Measurements from ENCODE around the gene ABCF3.

Gene ABCF3

DNA sequence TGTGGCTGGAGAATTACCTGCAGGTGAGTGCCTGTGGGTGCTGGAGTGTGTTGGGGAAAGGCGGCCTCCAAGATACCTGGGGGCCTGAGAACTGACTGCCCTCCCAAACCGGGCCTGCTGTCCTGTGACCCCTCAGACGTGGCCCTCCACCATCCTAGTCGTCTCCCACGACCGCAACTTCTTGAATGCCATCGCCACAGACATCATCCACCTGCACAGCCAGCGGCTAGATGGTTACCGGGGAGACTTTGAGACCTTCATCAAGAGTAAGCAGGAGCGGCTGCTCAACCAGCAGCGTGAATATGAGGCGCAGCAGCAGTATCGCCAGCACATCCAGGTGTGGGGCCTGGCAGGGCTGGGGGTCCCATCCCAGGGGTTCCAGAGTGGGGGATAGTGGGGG is 3.4 kb downstream of the ABCF3 start:
- DNase-seq: no peak

DNA sequence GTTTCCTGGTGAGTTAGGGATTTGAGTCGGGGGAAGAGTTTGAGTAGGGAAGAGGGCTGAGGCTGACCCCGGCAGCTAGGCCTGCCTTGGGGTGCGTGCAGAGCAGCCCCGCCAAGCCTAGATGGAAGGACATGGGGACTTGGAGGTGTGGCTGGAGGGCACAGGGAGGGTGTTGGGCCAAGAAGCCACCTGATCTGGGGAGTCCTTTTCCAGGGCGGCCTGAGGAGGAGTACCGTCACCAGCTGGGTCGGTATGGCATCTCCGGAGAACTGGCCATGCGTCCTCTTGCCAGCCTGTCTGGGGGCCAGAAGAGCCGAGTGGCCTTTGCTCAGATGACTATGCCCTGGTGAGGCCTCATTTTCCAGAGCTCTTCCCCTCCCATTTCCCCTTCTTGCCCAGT is 6.9 kb downstream of the ABCF3 start:
- DNase-seq: no peak

DNA sequence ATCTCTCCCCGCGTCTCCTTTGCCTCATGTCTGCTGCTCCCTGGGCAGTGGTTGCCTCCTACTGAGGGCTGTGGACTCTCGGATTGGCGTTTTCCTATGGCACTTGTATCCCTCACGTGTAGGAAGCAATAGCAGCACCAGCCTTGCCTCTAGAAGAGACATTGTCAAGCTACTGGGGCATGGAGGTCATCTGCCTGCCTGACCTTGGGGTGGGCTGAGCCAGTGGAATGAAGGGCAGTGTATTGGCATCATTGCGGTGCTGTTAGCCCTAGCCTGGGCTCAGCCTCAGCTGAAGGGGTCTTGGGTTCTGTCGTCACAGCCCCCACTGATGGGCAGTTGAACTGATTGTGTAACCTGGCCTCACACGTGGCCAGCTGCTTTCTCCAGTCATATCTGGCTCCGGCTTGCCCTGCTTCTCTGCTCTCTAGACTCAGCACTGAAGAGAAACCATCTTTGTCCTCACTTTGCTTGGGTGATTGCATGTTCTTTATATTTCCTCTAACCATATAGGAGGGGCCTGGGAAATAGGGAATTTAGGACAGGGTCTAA is 8.1 kb downstream of the ABCF3 start:
- no peak for DNase-seq

DNA sequence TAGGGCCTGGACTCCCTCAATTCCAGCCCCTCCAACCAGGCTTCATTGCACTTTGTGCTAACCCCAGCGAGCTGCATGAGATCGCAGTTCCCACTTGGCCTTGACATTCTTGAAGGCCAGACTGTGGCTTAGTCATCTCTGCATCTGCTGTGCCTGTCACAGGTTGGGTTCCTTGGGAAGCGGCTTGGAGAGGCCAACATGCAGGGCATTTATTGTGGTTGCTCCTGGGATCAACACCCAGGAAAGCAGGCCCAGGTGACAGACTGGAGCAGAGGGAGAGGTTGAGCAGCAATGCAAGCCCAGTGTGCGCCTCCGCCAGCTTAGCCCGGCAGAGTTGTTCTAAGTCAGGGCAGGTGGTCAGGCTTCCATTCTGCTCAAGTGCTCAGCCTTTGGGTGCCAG is 10.5 kb downstream of the ABCF3 start:
- DNase-seq: no peak

DNA sequence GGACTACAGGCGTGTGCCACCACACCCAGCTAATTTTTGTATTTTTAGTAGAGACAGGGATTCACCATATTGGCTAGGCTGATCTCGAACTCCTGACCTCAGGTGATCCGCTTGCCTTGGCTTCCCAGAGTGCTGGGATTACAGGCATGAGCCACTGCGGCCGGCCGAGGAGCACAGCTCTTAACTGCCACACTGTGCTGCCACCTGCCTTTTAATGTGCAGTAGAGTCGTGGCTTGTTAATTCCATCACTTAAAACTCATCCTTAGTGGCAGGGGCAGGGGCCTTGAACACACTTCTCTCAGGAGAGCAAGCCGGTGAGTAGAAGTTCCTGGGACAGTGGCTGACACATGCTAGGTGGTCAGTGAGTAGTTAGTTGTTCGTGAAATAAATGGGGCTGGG is 12.5 kb downstream of the ABCF3 start:
- no peak for DNase-seq

DNA sequence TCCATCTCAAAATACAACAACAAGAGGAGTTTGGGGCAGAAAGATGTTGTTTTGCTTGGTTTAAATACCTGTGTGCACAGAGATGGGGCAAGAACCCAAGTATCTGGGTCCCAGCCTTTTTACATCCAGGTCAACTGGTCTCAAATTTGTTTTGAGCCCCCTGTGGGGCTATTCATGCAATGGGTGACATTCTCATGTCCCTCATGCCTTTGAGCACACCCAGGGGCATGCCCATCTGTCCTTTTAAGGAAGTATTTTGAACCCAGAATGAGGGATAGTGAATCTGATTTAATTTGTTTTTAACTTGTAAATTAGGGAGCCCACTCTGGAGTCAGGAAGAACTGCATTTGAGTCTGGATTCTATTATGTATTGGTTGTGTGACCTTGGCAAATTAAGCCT is 14.8 kb downstream of the ABCF3 start:
- no peak for DNase-seq

DNA sequence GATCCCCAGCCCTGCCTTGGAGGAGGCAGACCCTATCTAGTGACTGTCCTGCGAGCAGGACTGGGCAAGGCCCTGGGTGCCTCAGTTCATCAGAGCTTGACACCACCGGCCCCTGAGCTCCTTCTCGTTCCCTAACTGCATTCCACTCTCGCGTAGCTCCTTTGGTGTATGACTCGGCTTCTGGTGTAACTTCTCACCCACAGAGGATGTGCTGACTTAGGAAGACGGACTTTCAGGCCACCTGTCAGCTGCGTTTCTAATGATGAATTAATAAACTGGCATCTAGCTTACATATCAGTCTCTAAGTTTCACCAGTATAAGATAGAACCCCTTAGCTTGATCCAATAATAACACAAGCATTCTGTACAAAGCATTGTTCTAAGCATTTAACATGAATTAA is 17.5 kb downstream of the ABCF3 start:
- no peak for DNase-seq

DNA sequence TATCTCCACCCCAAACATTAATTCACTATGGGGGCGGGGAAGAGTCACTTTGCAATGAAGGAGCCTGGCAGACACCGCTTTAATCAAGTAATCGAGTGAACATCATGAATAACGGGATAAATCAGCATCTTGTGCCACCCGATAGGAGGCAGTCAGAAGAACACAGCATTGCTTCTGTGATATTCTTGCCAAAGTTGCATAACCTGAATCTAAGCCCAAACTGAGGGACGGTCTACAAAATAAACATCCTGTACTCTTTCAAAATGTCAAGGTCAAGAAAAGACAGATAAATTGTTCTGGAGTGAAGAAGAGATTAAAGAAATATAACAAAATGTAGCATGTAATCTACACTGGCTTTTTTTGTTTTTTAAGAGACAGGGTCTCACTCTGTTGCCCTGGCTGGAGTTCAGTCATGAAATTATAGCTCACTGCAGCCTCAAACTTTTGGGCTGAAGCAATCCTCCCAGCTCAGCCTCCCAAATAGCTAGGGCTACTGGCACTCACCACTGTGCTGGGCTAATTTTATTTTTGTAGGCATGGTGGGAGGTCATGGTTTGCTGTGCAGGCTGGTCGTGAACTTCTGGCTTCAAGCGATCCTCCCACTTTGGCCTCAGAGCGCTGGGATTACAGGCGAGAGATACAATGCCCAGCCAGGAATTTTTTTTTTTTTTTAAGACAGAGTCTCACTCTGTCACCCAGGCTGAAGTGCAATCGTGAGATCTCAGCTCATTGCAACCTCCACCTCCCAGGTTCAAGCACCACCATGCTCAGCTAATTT is 23.3 kb downstream of the ABCF3 start:
- DNase-seq: no peak

DNA sequence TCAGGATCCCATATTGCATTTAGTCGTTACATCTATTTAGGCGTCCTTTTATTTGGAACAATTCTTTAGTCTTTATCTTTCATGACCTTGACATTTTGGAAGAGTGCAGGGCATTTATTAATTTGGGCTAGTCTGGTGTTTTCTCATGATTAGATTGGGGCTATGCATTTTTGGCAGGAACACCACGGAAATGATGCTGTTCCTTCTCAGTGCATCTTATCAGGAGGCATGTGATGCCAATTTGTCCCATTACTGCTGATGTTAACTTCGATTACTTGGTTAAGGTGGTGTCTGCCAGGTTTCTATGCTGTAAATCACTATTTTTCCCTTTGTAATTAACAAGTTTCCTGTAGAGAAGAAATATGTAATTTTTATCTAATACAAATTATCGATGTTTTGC is 25.3 kb downstream of the ABCF3 start:
- no peak for DNase-seq

DNA sequence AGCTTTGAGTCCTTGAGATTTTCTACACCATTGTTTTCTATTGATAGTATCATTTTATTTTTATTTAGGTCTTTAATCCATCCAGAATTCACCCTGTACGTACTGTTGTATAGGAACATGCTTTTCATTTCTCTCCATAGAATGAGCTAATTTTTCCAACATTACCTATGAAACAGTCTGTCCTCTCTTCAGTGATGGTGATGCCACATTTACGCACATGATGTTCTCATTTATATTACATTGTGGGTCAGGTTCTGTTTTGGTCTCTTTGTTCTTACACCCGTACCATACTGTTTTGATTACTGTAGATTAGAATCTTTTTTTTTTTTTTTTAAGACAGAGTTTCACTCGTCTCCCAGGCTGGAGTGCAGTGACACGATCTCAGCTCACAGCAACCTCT is 25.7 kb downstream of the ABCF3 start:
- DNase-seq: no peak

DNA sequence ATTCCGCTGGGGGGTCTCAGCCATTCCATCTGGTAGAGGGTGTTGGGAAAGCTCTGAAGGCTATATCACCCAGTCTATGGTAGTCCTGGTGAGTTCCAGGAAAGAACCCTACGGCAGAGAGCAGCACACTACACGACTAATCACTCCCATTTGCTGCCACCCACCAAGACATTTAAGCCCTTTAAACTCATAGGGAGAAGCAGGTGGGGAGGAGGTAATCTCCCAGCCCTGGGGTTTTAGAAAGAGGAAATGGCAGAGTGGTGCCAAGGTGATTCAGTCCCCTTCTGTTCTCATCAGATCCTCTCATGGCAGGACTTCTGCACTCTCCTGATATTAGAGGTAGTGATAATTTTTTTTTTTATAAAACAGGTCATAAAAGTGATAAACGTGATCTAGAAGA is 32.8 kb downstream of the ABCF3 start:
- no peak for DNase-seq

DNA sequence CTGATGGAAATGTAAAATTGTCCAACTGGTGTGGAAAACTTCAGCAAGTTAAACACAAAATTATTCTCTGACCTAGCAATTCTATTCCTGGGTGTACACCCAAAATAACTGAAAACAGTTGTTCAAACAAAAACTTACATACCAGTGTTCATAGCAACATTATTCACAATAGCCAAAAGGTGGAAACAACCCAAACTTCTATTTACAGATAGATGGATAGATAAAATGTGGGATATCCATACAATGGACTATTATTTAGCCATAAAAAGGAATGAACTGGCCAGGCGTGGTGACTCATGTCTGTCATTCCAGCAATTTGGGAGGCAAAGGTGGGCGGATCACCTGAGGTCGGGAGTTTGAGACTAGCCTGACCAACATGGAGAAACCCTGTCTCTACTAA is 36.5 kb downstream of the ABCF3 start:
- DNase-seq: no peak

DNA sequence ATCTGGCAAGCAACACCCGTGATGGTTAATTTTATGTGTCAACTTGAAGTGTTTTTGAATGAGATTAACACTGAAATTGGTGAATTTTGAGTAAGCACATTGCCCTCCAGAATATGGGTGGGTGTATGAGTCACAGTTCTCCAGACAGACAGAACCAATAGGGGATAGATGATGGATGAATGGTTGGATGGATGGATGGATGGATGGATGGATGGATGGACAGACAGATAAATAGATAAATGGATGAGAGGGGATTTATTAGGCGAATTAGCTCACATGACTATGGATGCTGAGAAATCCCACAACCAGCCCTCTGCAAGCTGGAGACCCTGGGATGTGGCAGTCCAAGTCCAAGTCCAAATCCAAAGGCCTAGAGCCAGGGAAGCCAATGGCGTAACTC is 37.9 kb downstream of the ABCF3 start:
- DNase-seq: no peak

DNA sequence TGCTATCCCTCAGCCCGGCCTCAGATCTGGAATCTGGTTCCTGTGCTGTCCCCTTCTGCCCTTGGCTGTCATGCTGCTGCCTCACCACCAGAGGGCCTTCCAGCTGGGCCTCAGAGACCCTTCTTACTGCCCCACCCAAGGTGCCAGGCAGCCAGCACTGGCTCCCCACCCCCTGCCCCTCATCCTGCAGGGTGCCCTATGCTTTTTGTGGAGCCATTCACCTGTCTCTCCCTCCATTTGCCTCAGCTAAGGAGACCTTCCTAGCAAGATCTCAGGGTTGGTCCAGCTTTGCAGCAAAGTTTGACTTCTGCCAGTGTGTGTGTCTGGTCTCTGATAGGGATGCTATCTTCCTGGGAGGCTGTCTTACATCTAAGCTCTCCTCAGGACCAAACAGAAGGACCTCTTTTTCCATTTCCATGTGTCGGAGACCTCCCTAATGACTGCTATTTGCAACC is 41.5 kb downstream of the ABCF3 start:
- DNase-seq: peak; percentile 65

DNA sequence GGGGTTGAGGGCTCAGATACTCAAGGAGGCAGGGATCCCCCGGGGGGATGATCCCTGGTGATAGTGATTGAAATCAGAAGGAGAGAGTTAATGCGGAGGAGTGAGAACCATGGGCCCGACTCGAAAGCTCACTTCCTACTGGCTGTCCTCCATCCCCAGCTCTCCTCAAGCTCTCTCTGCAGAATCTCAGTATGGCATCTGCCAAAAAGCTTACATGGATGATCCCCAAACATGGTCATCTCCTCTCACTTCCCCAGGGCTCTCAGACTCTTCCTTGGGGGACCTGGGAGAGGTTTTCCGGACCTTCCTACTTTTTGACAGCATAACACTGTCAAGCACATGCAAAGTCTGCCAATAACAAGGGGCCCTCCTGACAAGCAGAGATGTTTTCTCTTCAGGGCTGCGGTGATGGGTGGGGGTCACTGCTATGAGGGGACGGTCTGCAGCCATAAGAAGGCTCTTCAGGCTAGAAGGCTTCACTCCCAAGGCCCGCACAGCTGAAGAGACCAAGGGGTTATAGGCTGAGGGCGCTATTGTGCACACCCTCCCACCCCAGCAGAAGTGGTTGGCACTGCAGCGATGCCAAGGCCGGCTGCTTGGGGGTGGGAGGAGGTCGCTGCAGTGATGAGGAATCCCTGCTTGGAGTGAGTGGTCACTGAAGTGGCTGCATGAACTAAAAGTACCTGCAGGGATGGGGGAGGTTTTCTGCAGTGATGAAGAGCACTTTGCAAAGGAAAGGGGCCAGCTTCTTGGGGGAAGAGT is 42.6 kb downstream of the ABCF3 start:
- no peak for DNase-seq

DNA sequence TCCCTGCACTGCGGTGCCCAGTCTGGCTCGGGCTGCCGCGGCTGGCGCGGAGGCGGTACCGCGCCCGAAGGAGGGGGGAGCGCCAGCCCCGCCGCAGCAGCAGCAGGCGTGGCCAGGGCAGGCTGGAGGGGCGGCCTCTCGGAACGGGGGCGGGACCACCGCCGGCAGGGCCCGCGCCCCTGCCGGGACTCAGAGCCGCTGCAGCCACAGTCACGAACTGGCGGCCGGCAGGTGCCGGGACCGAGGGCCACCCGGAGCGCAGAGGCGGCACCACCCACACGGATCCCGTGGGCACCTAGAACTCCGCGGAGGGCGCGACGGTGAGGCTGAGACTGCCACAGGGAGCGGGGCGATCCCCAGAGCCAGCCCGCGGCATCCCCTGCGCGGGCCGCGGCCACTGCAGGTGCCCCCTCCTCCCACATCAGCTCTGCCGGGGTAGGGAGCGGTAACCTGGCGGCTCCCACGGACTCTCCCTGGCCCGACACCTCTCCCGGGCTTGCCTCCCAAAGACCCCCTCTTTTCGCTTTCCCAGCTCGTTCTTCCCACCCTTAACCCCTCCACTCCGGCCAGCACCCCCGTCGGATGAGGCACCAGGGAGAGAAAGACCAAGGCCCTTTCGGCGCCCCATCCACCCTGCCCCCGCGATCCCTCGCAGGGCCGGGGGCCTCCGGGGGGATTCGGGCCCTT is 43.5 kb downstream of the ABCF3 start, which contains the start of gene VWA5B2:
VWA5B2 (plus strand) TSS at position 192 of the 687 bp plus-strand sequence. CDS start 944 bp downstream, outside the sequence.
- DNase-seq: peak; percentile 74

DNA sequence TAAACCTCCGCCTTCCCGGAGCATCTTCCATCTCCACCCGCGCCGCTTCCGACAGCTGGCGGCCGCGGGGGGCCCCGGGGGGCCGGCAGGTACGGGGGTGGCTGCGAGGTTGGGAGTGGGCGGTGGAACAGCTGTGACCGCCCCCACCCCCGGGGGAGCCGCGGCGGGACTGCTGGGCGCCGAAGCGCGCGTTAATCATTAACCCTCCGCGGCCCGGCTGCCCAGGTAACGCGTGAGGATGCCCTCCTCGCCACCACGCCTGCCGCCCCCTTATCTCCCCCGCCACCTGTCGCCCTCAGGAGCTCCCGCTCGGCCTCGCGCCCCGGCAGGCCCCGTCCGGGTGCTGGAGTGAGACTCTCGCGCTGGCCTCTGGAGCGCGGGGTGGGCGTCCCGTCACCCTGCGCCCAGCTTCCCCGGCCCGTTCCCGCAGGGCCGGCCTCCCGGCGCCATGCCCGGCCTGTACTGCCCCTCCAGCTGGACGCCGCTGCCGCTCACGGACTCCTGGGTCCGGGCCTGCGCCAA is 44.1 kb downstream of the ABCF3 start:
- DNase-seq: no peak

DNA sequence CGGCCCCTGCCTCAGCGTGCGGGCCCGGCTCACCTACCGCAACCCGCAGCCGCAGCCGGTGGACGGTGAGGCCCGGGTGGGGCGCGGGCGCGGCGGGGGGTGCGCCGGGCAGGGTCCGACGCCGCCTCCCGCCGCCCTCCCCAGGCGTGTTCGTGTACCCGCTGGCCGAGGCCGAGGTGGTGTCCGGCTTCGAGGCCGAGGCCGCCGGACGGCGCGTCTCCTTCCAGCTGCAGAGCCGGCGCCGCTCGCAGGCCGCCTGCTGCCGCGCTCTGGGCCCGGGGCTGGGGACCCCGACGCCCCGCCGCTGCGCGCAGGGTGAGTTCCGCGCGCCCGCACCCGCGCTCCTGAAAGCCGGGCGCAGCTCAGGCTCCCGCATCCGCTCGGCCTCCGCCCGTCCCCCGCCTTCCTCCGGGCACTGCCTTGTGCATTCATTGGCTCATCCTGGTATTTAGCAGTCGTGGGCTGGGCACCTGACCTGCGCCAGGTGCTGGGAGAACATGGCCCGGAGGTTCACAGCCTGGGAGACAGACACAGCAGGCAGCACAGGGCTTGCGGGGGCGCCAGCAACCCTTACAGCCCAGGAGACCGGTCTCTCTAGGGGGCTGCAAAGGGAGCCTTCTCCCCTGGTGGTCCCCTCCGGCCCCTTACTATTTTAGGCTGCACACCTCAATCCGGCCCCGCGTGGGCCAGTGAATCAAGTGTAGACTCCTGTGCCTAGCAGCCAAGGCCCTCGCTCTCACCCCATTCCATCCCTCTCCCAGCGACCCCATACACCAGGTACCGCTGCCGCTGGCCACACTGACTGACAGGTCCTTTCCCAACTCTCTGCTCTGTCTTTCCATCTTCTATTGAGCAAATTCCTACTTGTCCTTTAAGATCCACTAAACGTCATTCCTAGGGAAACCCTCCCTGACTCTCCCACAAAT is 44.9 kb downstream of the ABCF3 start:
- DNase-seq: no peak

DNA sequence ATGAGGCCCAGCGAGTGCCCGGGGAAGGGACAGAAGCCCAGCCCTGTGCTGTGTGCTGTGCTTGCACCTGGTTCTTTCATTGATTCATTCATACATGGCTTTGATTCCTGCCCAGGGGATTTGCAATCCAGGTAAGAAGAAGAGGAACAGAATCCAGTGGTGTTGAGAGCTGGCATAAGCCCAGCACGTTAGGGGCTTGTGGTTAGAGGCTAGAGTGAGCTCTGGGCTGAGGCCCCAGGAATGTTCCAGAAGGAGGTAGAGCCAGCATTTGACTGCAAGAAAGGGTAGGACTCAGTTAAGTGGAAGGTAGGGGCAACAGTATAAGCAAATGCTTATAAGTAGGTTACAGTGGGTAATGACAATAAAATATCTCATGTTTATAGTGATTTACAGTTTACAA is 45.7 kb downstream of the ABCF3 start:
- no peak for DNase-seq

DNA sequence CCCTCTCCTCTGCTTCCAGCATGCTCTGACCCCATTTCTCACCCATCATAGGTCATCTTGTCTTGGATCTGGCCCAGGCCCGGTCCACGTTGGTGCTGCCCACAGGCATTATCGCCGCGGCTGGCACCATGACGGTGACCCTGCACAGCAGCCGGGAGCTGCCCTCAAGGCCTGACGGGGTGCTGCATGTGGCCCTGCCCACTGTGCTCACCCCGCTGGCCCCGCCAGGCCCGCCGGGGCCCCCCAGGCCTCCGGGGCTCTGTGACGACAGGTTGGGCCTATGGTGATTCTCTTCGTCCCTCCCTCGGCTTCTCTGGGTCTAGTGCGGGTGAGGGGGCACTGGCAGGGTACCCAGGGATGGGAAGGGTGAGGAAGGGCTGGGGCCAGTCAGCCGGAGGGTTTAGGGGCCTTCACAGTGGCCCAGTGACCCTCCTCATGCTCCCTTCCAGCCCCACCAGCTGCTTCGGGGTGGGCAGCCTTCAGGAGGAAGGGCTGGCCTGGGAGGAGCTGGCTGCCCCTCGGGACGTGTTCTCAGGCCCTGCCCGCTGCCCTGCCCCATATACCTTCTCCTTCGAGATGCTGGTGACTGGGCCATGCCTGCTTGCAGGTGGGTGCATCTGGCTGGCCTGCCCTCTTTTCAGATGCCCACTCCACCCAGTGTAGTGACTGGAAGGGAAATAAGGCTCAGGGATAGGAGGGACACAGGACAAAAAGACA is 47.3 kb downstream of the ABCF3 start:
- DNase-seq: no peak

DNA sequence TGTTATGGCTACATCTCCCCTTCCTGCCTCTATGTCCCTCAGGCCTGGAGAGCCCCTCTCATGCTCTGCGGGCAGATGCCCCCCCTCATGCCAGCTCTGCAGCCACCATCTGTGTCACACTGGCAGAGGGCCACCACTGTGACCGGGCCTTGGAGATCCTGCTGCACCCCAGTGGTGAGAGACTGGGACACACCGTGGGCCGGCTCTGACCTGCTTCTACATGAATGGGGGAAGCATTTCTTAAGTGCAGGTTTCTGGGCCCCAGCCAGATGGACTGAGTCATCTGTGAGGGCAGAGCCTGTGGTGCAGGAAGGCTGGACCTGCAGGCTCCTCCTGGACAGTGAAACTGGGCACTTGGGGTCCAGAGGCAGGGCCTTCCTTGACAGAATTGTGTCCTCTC is 48.2 kb downstream of the ABCF3 start:
- DNase-seq: no peak
